Smooth muscle cell (in vitro differentiated cells): ENCODE measurements around the gene EDNRB. TPM values are rescaled to one million over a fixed set of nuclear protein-coding genes. Genes with fewer than 3 reads are reported as not detected.
"Not testable (repeated sequence)": the region's sequence is repeated elsewhere in the genome, so short reads cannot be mapped to it uniquely, and the experiment has no call there.

ENCODE experiments used
- DNase-seq: peaks from one replicate; lab custom pipeline; 2025; ENCODE audit not compliant: unreplicated experiment; lab: John Stamatoyannopoulos, UW
- H2AFZ ChIP-seq: fragments of 200-600 bp; sonication (generic); 2 replicates; pipeline ENCODE4 v1.6.0; 2016; ENCODE audit warnings: antibody characterized with exemption, low read depth, mild to moderate bottlenecking
- H3F3A ChIP-seq: fragments of 200-600 bp; sonication (generic); 2 replicates; pipeline ENCODE4 v1.6.0; 2017; ENCODE audit warnings: antibody characterized with exemption, low read depth
- H3K27ac ChIP-seq: fragments of 200-600 bp; sonication (generic); 2 replicates; pipeline ENCODE4 v1.5.1; 2016; ENCODE audit warnings: low read depth, mild to moderate bottlenecking
- H3K27me3 ChIP-seq: fragments of 200-600 bp; sonication (generic); 2 replicates; pipeline ENCODE4 v1.6.1; 2016; ENCODE audit warnings: low read depth, mild to moderate bottlenecking
- H3K36me3 ChIP-seq: fragments of 200-600 bp; sonication (generic); 2 replicates; pipeline ENCODE4 v1.5.1; 2016; ENCODE audit warnings: low read depth
- H3K4me1 ChIP-seq: fragments of 200-600 bp; sonication (generic); 2 replicates; pipeline ENCODE4 v1.5.1; 2016; ENCODE audit warnings: low read depth
- H3K4me2 ChIP-seq: fragments of 200-600 bp; sonication (generic); 2 replicates; pipeline ENCODE4 v1.6.0; 2016; ENCODE audit warnings: mild to moderate bottlenecking
- H3K4me3 ChIP-seq: fragments of 200-600 bp; sonication (generic); 2 replicates; pipeline ENCODE4 v1.5.1; 2016; ENCODE audit warnings: mild to moderate bottlenecking
- H3K79me2 ChIP-seq: fragments of 200-600 bp; sonication (generic); 2 replicates; pipeline ENCODE4 v1.6.0; 2016; ENCODE audit warnings: low read depth, mild to moderate bottlenecking
- H3K9ac ChIP-seq: fragments of 200-600 bp; sonication (generic); 2 replicates; pipeline ENCODE4 v1.6.0; 2016; ENCODE audit warnings: low read depth
- H3K9me3 ChIP-seq: fragments of 200-600 bp; sonication (generic); replicated peaks from 2 replicates; pipeline ENCODE4 v1.5.1; 2016; ENCODE audit warnings: low read depth
- H4K20me1 ChIP-seq: fragments of 200-600 bp; sonication (generic); 2 replicates; pipeline ENCODE4 v1.6.0; 2016; ENCODE audit warnings: low read depth
- WGBS: methylation state at CpG from one replicate; pipeline ENCODE4 v1.1.7; 2016; ENCODE audit warnings: low lambda C conversion rate; 5-methylcytosine and 5-hydroxymethylcytosine counted together
- polyA plus RNA-seq: library from polyadenylated mRNA; unstranded; fragments of >200 nt; fragmentation: Nextera tagmentation; extraction: Ambion mirVana; gene quantifications from 2 replicates; pipeline ENCODE4 v1.2.1, GENCODE V29; 2016
- small RNA-seq: library from RNA; depleted of rRNA; stranded (forward); fragments of <200 nt; gene quantifications from one replicate; pipeline ENCODE3, GENCODE V24; 2014
- total RNA-seq: library from RNA; depleted of rRNA; stranded (reverse); fragments of >200 nt; gene quantifications from 2 replicates; pipeline ENCODE4 v1.2.3, GENCODE V29; 2014
- TF ChIP-seq, protein P1 (sequence below): fragments of 200-600 bp; sonication (generic); IDR thresholded peaks from 2 replicates; pipeline ENCODE4 v1.5.1; 2017; ENCODE audit warnings: borderline replicate concordance, mild to moderate bottlenecking, antibody characterized with exemption; ENCODE audit not compliant: insufficient read depth, poor library complexity, severe bottlenecking

EDNRB gene
- total and polyA plus RNA-seq, 2 experiments from 2014 or later, result 1.1 to 2.9 TPM

DNA sequence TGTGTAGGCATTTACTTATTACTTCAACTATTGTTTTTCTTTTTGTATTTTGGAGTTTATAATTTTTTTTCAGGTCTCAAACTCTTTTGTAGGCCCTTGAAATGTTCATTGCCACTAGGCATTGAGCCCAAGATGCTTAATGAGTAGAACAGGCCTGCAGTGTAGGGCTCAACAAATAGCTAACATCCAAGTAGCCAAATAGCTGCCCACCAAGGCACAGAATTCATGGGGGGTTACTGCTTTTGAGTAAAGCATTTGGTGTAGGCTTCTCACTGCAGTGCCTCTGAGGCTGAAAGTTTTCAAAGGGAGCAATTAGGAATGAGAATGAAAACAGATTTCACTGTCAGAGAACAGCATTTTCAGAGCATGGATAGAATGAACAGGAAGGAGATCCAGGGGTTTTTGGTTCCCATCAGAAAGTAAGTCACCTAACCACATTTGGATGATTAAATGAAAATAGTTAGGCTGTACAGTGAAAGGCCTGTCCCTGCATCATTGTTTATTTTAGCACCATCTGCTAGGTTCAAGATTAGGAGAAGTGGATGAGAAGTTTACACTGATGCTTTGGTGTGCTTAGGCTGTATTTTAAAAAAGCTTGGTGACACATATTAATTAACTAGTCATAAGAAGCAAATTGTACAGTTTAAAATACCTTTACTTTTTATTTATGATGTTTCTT, 61.0 kb downstream of the EDNRB start:
- DNase-seq, result no peak

DNA sequence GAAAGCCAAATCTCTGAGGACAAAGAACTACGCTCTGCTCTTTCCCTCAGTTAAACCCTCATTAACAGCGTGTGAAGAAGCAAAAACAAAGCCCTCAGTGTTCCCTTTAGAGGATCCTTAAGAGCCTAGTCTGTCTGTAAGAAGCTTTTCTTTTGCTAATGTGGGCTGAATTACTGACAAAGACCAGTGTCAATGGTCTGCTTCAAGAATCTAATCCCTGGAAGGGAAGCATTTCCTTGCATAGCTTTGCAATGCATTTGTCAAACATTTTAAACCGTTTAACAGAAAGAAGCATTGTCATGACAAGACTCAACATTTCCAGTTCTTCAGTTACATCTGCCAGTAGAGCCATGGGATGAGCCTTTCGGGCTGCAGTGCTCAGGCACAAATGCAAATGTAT, 64.9 kb downstream of the EDNRB start:
- Histone ChIP-seq H2AFZ (peak overlapping the region; percentile 86), H3K27ac (peak overlapping the region; percentile 51), H3K79me2 (no peaks in the 10 kb centered on the region), H3F3A (peaks cover 6% of the 10 kb centered on the region), H3K27me3 (no peaks in the 10 kb centered on the region), H3K9ac (peak overlapping the region; percentile 29), H3K4me1 (peaks cover 46% of the 10 kb centered on the region), H3K9me3 (no peaks in the 10 kb centered on the region), H3K4me3 (no peak overlapping the region), H4K20me1 (no peaks in the 10 kb centered on the region), H3K4me2 (peak overlapping the region; percentile 61), H3K36me3 (no peaks in the 10 kb centered on the region)
- DNase-seq, result no peak
- 10% methylated on average over 4 of the region's 4 CpGs for WGBS
- TF ChIP-seq, protein P1, sequence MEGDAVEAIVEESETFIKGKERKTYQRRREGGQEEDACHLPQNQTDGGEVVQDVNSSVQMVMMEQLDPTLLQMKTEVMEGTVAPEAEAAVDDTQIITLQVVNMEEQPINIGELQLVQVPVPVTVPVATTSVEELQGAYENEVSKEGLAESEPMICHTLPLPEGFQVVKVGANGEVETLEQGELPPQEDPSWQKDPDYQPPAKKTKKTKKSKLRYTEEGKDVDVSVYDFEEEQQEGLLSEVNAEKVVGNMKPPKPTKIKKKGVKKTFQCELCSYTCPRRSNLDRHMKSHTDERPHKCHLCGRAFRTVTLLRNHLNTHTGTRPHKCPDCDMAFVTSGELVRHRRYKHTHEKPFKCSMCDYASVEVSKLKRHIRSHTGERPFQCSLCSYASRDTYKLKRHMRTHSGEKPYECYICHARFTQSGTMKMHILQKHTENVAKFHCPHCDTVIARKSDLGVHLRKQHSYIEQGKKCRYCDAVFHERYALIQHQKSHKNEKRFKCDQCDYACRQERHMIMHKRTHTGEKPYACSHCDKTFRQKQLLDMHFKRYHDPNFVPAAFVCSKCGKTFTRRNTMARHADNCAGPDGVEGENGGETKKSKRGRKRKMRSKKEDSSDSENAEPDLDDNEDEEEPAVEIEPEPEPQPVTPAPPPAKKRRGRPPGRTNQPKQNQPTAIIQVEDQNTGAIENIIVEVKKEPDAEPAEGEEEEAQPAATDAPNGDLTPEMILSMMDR, result no peak

More for the DNA sequence above, 61.0 kb downstream of the EDNRB start:
- Histone ChIP-seq H3K4me2 (no peak overlapping the region), H4K20me1 (no peaks in the 10 kb centered on the region), H2AFZ (peak overlapping the region; percentile 2), H3K36me3 (no peaks in the 10 kb centered on the region), H3K4me3 (no peak overlapping the region), H3K9ac (no peak overlapping the region), H3K79me2 (no peaks in the 10 kb centered on the region), H3F3A (peaks cover 18% of the 10 kb centered on the region), H3K27me3 (no peaks in the 10 kb centered on the region), H3K9me3 (no peaks in the 10 kb centered on the region), H3K27ac (no peak overlapping the region), H3K4me1 (peaks cover 58% of the 10 kb centered on the region)
- TF ChIP-seq, protein P1, result no peak

DNA sequence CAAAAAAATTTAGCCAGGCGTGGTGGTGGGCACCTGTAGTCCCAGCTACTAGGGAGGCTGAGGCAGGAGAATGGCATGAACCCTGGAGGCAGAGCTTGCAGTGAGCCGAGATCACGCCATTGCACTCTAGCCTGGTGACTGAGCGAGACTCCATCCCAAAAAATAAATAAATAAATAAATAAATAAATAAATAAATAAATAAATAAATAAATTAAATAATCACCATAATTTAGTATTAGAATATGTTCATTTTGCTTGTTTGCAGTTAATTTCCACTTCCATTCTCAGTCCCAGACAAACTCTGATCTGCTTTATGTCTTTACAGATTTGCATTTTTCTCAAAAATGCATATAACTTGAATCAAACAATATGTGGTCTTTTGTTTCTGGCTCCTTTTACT, 70.6 kb downstream of the EDNRB start:
- H4K20me1 ChIP-seq, H3F3A ChIP-seq, H3K9me3 ChIP-seq, H3K4me1 ChIP-seq, H3K27me3 ChIP-seq, H3K9ac ChIP-seq, H3K36me3 ChIP-seq, H3K79me2 ChIP-seq, H3K4me3 ChIP-seq, H3K27ac ChIP-seq, H2AFZ ChIP-seq, H3K4me2 ChIP-seq, DNase-seq: not testable (repeated sequence)
- 97% methylated on average over 4 of the region's 4 CpGs for WGBS

DNA sequence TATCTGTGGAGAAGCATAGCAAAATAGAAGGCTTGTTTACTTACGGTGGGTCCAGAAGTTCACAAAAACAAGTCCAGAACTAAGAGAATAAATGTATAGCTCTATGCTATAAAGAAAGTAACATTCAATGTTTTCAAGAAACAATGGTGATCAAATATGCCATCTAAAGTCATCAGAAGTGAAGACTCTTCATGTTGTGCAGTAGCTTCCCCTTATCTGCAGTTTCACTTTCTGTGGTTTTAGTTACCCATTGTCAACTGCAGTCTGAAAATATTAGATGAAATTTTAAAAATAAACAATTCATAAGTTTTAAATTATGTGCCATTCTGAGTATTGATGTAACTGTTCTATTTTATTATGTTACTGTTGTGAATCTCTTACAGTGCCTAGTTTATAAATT, 72.5 kb downstream of the EDNRB start:
- Histone ChIP-seq H3K4me3 (no peak overlapping the region), H3K27ac (no peak overlapping the region), H3K27me3 (no peaks in the 10 kb centered on the region), H3F3A (no peaks in the 10 kb centered on the region), H3K4me1 (no peaks in the 10 kb centered on the region), H3K36me3 (peaks cover 5% of the 10 kb centered on the region), H3K9me3 (no peaks in the 10 kb centered on the region), H3K9ac (no peak overlapping the region), H2AFZ (no peak overlapping the region), H3K4me2 (no peak overlapping the region), H3K79me2 (no peaks in the 10 kb centered on the region), H4K20me1 (no peaks in the 10 kb centered on the region)
- TF ChIP-seq, protein P1, result no peak
- no peak for DNase-seq
- 96% methylated on average over 1 of the region's 1 CpG for WGBS

Small RNA genes within 50 kb of the gene (small RNA-seq; reads per million reads assigned to genes)
- gene RN7SL810P, result not detected

Other genes with a start within 250 kb of the EDNRB start
- gene SLAIN1, start 221.1 kb downstream of the EDNRB start, total RNA-seq, result 0.18 and 0.81 TPM in 2 replicates
- 1.3 TPM in 1 of 2 replicates, not detected in the other for gene SLAIN1, start 221.1 kb downstream of the EDNRB start, polyA plus RNA-seq